HEK293 (cell line): ENCODE measurements around the gene IPO9.

ENCODE experiments used
- CTCF ChIA-PET: fragments of 350-600 bp; formaldehyde crosslinking; extraction: SDS; loops from one replicate; lab custom pipeline; 2021; ENCODE audit warnings: antibody characterized with exemption; lab: Yijun Ruan, JAX
- POLR2A ChIA-PET: fragments of 300-600 bp; formaldehyde crosslinking; extraction: SDS; loops from one replicate; lab custom pipeline; 2020; ENCODE audit warnings: antibody characterized with exemption, inconsistent platforms; lab: Yijun Ruan, JAX
- H3K27ac ChIP-seq: fragments of 200-500 bp; sonication (Bioruptor generic); 2 replicates; pipeline ENCODE4 v1.5.1; 2014; ENCODE audit warnings: low read depth, low read length, control low read depth, inconsistent platforms; ENCODE audit errors: extremely low read depth
- H3K36me3 ChIP-seq, 2 experiments: fragments of 200-500 bp in 1 of 2; sonication (Bioruptor generic) in 1 of 2; 1 replicate in 1 of 2; 2 replicates in 1 of 2; pipeline ENCODE4 v1.5.1; 2014 to 2017; ENCODE audit warnings: inconsistent platforms in 2 of 2, low read length in 2 of 2; ENCODE audit not compliant: control insufficient read depth in 2 of 2, insufficient read depth in 1 of 2
- H3K4me1 ChIP-seq: fragments of 200-500 bp; sonication (Bioruptor generic); 2 replicates; pipeline ENCODE4 v1.5.1; 2014; ENCODE audit warnings: mild to moderate bottlenecking, low read length, inconsistent platforms; ENCODE audit not compliant: control insufficient read depth, insufficient read depth
- H3K4me3 ChIP-seq: 2 replicates; pipeline ENCODE4 v1.5.1; 2011; ENCODE audit warnings: low read depth, mild to moderate bottlenecking, control low read depth, low read length, moderate library complexity
- H3K9me3 ChIP-seq: fragments of 200-500 bp; sonication (Bioruptor generic); 2 replicates; pipeline ENCODE4 v1.5.1; 2014; ENCODE audit warnings: low read depth, low read length, inconsistent platforms; ENCODE audit not compliant: control insufficient read depth, insufficient read depth
- GLI2 ChIP-seq: fragments of 450-650 bp; formaldehyde crosslinking; IDR thresholded peaks from 2 replicates; pipeline ENCODE4; 2017; ENCODE audit warnings: missing biosample characterization, missing genetic modification characterization, low read depth, borderline replicate concordance
- GLIS1 ChIP-seq: fragments of 450-650 bp; formaldehyde crosslinking; IDR thresholded peaks from 2 replicates; pipeline ENCODE4 v1.5.1; 2016; ENCODE audit warnings: missing biosample characterization, missing genetic modification characterization
- INSM2 ChIP-seq: fragments of 450-650 bp; formaldehyde crosslinking; IDR thresholded peaks from 2 replicates; pipeline ENCODE4 v1.5.1; 2016; ENCODE audit warnings: missing biosample characterization, missing genetic modification characterization
- KLF1 ChIP-seq: fragments of 450-650 bp; formaldehyde crosslinking; IDR thresholded peaks from 2 replicates; pipeline ENCODE4 v1.5.1; 2016; ENCODE audit warnings: missing biosample characterization, missing genetic modification characterization
- SCRT1 ChIP-seq: fragments of 450-650 bp; formaldehyde crosslinking; IDR thresholded peaks from 2 replicates; pipeline ENCODE4 v1.5.1; 2016; ENCODE audit warnings: missing biosample characterization, missing genetic modification characterization, borderline replicate concordance
- ZBTB20 ChIP-seq: fragments of 450-650 bp; formaldehyde crosslinking; IDR thresholded peaks from 2 replicates; pipeline ENCODE4 v1.5.1; 2016; ENCODE audit warnings: missing biosample characterization, missing genetic modification characterization
- ZNF157 ChIP-seq: fragments of 450-650 bp; formaldehyde crosslinking; IDR thresholded peaks from 2 replicates; pipeline ENCODE4 v1.5.1; 2016; ENCODE audit warnings: missing biosample characterization, missing genetic modification characterization
- ZNF335 ChIP-seq: fragments of 450-650 bp; formaldehyde crosslinking; conservative IDR thresholded peaks from 2 replicates; pipeline ENCODE4 v1.5.1; 2016; ENCODE audit warnings: missing biosample characterization, missing genetic modification characterization
- ZNF350 ChIP-seq: fragments of 450-650 bp; formaldehyde crosslinking; IDR thresholded peaks from 2 replicates; pipeline ENCODE4 v1.5.0; 2017; ENCODE audit warnings: missing biosample characterization, mild to moderate bottlenecking, missing genetic modification characterization
- ZNF449 ChIP-seq: fragments of 450-650 bp; formaldehyde crosslinking; IDR thresholded peaks from 2 replicates; pipeline ENCODE4 v1.5.1; 2017; ENCODE audit warnings: missing biosample characterization, mild to moderate bottlenecking, missing genetic modification characterization, moderate library complexity
- ZNF521 ChIP-seq: fragments of 450-650 bp; formaldehyde crosslinking; IDR thresholded peaks from 2 replicates; pipeline ENCODE4 v1.5.1; 2017; ENCODE audit warnings: missing biosample characterization, mild to moderate bottlenecking, missing genetic modification characterization
- ZNF561 ChIP-seq: fragments of 450-650 bp; IDR thresholded peaks from 2 replicates; pipeline ENCODE4 v1.5.1; 2018; ENCODE audit warnings: missing biosample characterization, missing genetic modification characterization, borderline replicate concordance
- ZNF670 ChIP-seq: fragments of 450-650 bp; formaldehyde crosslinking; IDR thresholded peaks from 2 replicates; pipeline ENCODE4 v1.5.1; 2016; ENCODE audit warnings: missing biosample characterization, missing genetic modification characterization, low read depth
- ZNF843 ChIP-seq: fragments of 450-650 bp; formaldehyde crosslinking; IDR thresholded peaks from 2 replicates; pipeline ENCODE4 v1.5.1; 2016; ENCODE audit warnings: missing biosample characterization, missing genetic modification characterization

Gene IPO9

GRCh38 chr1:201828217-201828819 lies 639 bp upstream of the IPO9 start:
- H3K9me3 ChIP-seq: no peaks in the 10 kb centered on the region
- POLR2A ChIA-PET: interaction anchor here (0.6 to 1.6 kb wide), 5 partner anchors 10 to 120 kb away, joined by 3 to 8 read pairs (median 5); no protein-coding TSS in a partner anchor
- peak; percentile 98 for TF ChIP-seq ZNF449 (tag by site-specific recombination)
- no peak for TF ChIP-seq ZNF350 (tag by site-specific recombination)
- TF ChIP-seq, all 188 proteins: peak for 1
- CTCF ChIA-PET: interaction anchor here (0.5 to 4.0 kb wide), 10 partner anchors 9 to 909 kb away, joined by 3 to 36 read pairs (median 3); no protein-coding TSS in a partner anchor
- Histone ChIP-seq H3K27ac (no peak overlapping the region), H3K4me1 (0 out of 2 replicates have a peak, but pooled peaks cover 3% of the 10 kb centered on the region), H3K36me3 (peaks cover 0 to 5% of the 10 kb centered on the region in 2 experiments; a peak in 1 of 3 replicates), H3K4me3 (peak overlapping the region; percentile 30)

GRCh38 chr1:201831371-201831770 lies 2.4 kb downstream of the IPO9 start:
- no peak overlapping the region for H3K4me3 ChIP-seq

GRCh38 chr1:201834621-201835020 lies 5.7 kb downstream of the IPO9 start:
- no peak for TF ChIP-seq KLF1 (tag by site-specific recombination)
- TF ChIP-seq GLIS1 (tag by site-specific recombination): no peak
- Histone ChIP-seq H3K4me1 (0 out of 2 replicates have a peak, but pooled peaks cover 3% of the 10 kb centered on the region), H3K9me3 (no peaks in the 10 kb centered on the region), H3K36me3 (peaks cover 8 to 35% of the 10 kb centered on the region in 2 experiments; a peak in 2 of 3 replicates), H3K27ac (no peak overlapping the region), H3K4me3 (no peak overlapping the region)
- ChIA-PET POLR2A (no interaction called here), CTCF (no interaction called here)

More at GRCh38 chr1:201831371-201831770, 2.4 kb downstream of the IPO9 start:
- CTCF ChIA-PET: interaction anchor here (0.7 to 1.5 kb wide), 2 partner anchors 17 to 60 kb away, joined by 3 read pairs; no protein-coding TSS in a partner anchor
- no peak overlapping the region for H3K27ac ChIP-seq
- TF ChIP-seq INSM2 (tag by site-specific recombination): no peak
- no peak for TF ChIP-seq ZBTB20
- TF ChIP-seq ZNF561 (tag by site-specific recombination): no peak
- TF ChIP-seq ZNF521 (tag by site-specific recombination): no peak
- no peak for TF ChIP-seq SCRT1 (tag by site-specific recombination)
- TF ChIP-seq ZNF843 (tag by site-specific recombination): no peak
- TF ChIP-seq ZNF670 (tag by site-specific recombination): no peak
- no peak for TF ChIP-seq ZNF157 (tag by site-specific recombination)
- no peak for TF ChIP-seq GLI2 (tag by site-specific recombination)
- no peak for TF ChIP-seq ZNF335 (tag by site-specific recombination)
- peaks cover 8 to 19% of the 10 kb centered on the region in 2 experiments; a peak in 2 of 3 replicates for H3K36me3 ChIP-seq
- 0 out of 2 replicates have a peak, but pooled peaks cover 3% of the 10 kb centered on the region for H3K4me1 ChIP-seq
- POLR2A ChIA-PET: interaction anchor here (1.5 kb wide), 1 partner anchor 8 kb away, joined by 3 read pairs; no protein-coding TSS in a partner anchor
- H3K9me3 ChIP-seq: no peaks in the 10 kb centered on the region
